ENCODE measurements around the gene PLEKHN1.

The PLEKHN1 gene

GRCh38 chr1:1013105-1013921, 47.0 kb downstream of the PLEKHN1 start, which contains the start of gene ISG15 (continued):
- TF ChIP-seq PRDM6 (tag by site-specific recombination; IDR thresholded peaks at IDR 0.05) (peak; percentile 76; the same call in 1 of the 2 replicates), ZNF561 (tag by site-specific recombination; IDR thresholded peaks at IDR 0.05; ENCODE audit: borderline replicate concordance) (peak; percentile 51; the same call in 1 of the 2 replicates), KLF9 (tag by site-specific recombination; IDR thresholded peaks at IDR 0.05; ENCODE audit: low read depth) (peak; percentile 91), ZFP41 (tag by site-specific recombination; IDR thresholded peaks at IDR 0.05; ENCODE audit: borderline replicate concordance) (no peak), ZEB2 (tag by site-specific recombination; IDR thresholded peaks at IDR 0.05) (peak; percentile 80)
- TF ChIP-seq, protein P1, sequence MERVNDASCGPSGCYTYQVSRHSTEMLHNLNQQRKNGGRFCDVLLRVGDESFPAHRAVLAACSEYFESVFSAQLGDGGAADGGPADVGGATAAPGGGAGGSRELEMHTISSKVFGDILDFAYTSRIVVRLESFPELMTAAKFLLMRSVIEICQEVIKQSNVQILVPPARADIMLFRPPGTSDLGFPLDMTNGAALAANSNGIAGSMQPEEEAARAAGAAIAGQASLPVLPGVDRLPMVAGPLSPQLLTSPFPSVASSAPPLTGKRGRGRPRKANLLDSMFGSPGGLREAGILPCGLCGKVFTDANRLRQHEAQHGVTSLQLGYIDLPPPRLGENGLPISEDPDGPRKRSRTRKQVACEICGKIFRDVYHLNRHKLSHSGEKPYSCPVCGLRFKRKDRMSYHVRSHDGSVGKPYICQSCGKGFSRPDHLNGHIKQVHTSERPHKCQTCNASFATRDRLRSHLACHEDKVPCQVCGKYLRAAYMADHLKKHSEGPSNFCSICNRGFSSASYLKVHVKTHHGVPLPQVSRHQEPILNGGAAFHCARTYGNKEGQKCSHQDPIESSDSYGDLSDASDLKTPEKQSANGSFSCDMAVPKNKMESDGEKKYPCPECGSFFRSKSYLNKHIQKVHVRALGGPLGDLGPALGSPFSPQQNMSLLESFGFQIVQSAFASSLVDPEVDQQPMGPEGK (tag by site-specific recombination; IDR thresholded peaks at IDR 0.05) = peak; percentile 70

GRCh38 chr1:1013922-1014648, 47.8 kb downstream of the PLEKHN1 start:
- Histone ChIP-seq H3K4me1 (ENCODE audit: control insufficient read depth, insufficient read depth, low read length) (no peaks in the 10 kb centered on the region), H3K9me3 (ENCODE audit: control insufficient read depth, insufficient read depth, low read depth, low read length) (no peaks in the 10 kb centered on the region), H3K4me3 (ENCODE audit: low read depth, low read length) (no peak overlapping the region), H3K36me3 (ENCODE audit: control insufficient read depth in 2 of 2, insufficient read depth in 1 of 2, low read length in 2 of 2) (peaks cover 0 to 4% of the 10 kb centered on the region in 2 experiments; a peak in 2 of 3 replicates), H3K27ac (ENCODE audit: extremely low read depth, low read depth, low read length) (no peak overlapping the region)
- peak; percentile 93 for TF ChIP-seq ZNF600 (tag by site-specific recombination; IDR thresholded peaks at IDR 0.05)
- no peak for TF ChIP-seq ZNF394 (tag by site-specific recombination; IDR thresholded peaks at IDR 0.05; ENCODE audit: borderline replicate concordance)
- ChIA-PET CTCF (interaction anchor here (0.8 to 3.0 kb wide), 4 partner anchors 12 to 237 kb away, joined by 3 to 20 read pairs (median 4); no protein-coding TSS in a partner anchor), POLR2A (interaction anchor here (0.5 to 2.2 kb wide), 7 partner anchors 11 to 242 kb away, joined by 3 to 11 read pairs (median 4); partner anchors contain the start of genes HES4 and RNF223)

GRCh38 chr1:1014799-1015681, 48.8 kb downstream of the PLEKHN1 start:
- no peak overlapping the region for H3K4me3 ChIP-seq (ENCODE audit: low read depth, low read length)
- TF ChIP-seq HOXA7 (CRISPR knock-in tag; IDR thresholded peaks at IDR 0.05; ENCODE audit: borderline replicate concordance) = no peak
- TF ChIP-seq GLI4 (tag by site-specific recombination; IDR thresholded peaks at IDR 0.05) = no peak
- TF ChIP-seq SALL2 (tag by site-specific recombination; IDR thresholded peaks at IDR 0.05; ENCODE audit: borderline replicate concordance) = no peak
- TF ChIP-seq, protein P2, sequence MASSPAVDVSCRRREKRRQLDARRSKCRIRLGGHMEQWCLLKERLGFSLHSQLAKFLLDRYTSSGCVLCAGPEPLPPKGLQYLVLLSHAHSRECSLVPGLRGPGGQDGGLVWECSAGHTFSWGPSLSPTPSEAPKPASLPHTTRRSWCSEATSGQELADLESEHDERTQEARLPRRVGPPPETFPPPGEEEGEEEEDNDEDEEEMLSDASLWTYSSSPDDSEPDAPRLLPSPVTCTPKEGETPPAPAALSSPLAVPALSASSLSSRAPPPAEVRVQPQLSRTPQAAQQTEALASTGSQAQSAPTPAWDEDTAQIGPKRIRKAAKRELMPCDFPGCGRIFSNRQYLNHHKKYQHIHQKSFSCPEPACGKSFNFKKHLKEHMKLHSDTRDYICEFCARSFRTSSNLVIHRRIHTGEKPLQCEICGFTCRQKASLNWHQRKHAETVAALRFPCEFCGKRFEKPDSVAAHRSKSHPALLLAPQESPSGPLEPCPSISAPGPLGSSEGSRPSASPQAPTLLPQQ (tag by site-specific recombination; IDR thresholded peaks at IDR 0.05) = peak; percentile 42; the same call in 1 of the 2 replicates
- peak; percentile 59 for TF ChIP-seq GLIS2 (tag by site-specific recombination; IDR thresholded peaks at IDR 0.05)
- TF ChIP-seq ZNF148 (tag by site-specific recombination; IDR thresholded peaks at IDR 0.05; ENCODE audit: borderline replicate concordance) = no peak
- TF ChIP-seq GLIS1 (tag by site-specific recombination; IDR thresholded peaks at IDR 0.05) = peak; percentile 64
- TF ChIP-seq, protein P3, sequence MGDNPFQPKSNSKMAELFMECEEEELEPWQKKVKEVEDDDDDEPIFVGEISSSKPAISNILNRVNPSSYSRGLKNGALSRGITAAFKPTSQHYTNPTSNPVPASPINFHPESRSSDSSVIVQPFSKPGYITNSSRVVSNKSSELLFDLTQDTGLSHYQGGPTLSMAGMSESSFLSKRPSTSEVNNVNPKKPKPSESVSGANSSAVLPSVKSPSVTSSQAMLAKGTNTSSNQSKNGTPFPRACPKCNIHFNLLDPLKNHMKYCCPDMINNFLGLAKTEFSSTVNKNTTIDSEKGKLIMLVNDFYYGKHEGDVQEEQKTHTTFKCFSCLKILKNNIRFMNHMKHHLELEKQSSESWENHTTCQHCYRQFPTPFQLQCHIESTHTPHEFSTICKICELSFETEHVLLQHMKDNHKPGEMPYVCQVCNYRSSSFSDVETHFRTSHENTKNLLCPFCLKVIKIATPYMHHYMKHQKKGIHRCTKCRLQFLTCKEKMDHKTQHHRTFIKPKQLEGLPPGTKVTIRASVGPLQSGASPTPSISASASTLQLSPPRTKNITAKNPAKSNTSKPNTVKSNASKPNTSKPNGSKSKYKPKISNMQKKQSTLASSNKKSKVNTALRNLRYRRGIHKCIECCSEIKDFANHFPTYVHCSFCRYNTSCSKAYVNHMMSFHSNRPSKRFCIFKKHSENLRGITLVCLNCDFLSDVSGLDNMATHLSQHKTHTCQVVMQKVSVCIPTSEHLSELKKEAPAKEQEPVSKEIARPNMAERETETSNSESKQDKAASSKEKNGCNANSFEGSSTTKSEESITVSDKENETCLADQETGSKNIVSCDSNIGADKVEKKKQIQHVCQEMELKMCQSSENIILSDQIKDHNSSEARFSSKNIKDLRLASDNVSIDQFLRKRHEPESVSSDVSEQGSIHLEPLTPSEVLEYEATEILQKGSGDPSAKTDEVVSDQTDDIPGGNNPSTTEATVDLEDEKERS (tag by site-specific recombination; IDR thresholded peaks at IDR 0.05) = no peak

More at GRCh38 chr1:1014799-1015681, 48.8 kb downstream of the PLEKHN1 start:
- no peak overlapping the region for H3K27ac ChIP-seq (ENCODE audit: extremely low read depth, low read depth, low read length)
- H3K9me3 ChIP-seq (ENCODE audit: control insufficient read depth, insufficient read depth, low read depth, low read length) = no peaks in the 10 kb centered on the region
- H3K4me1 ChIP-seq (ENCODE audit: control insufficient read depth, insufficient read depth, low read length) = no peaks in the 10 kb centered on the region
- ChIA-PET CTCF (interaction anchor here (0.6 to 3.0 kb wide), 7 partner anchors 8 to 424 kb away, joined by 3 to 20 read pairs (median 4); no protein-coding TSS in a partner anchor), POLR2A (interaction anchor here (0.8 to 2.2 kb wide), 3 partner anchors 13 to 19 kb away, joined by 3 to 11 read pairs (median 3); no protein-coding TSS in a partner anchor)
- H3K36me3 ChIP-seq (ENCODE audit: control insufficient read depth in 2 of 2, insufficient read depth in 1 of 2, low read length in 2 of 2) = peaks cover 0 to 4% of the 10 kb centered on the region in 2 experiments; a peak in 2 of 3 replicates

All from HEK293 (cell line).